Myocyte (in vitro differentiated cells): ENCODE data around the gene GPER1. TPM values are rescaled to one million over a fixed set of nuclear protein-coding genes. Genes with fewer than 3 reads are reported as not detected.
"Not testable (repeated sequence)": the region's sequence is repeated elsewhere in the genome, so short reads cannot be mapped to it uniquely, and the experiment has no call there.

ENCODE experiments used
- DNase-seq: peaks from one replicate; pipeline ENCODE4 v3.0.0-alpha.2; 2012; ENCODE audit warnings: low read depth
- total RNA-seq: library from RNA; depleted of rRNA; stranded (reverse); fragments of >200 nt; gene quantifications from 2 replicates; pipeline ENCODE4 v1.2.3, GENCODE V29; 2014

The GPER1 gene
- total RNA-seq, 1 donor from 2014 or later = 1.1 TPM

DNA sequence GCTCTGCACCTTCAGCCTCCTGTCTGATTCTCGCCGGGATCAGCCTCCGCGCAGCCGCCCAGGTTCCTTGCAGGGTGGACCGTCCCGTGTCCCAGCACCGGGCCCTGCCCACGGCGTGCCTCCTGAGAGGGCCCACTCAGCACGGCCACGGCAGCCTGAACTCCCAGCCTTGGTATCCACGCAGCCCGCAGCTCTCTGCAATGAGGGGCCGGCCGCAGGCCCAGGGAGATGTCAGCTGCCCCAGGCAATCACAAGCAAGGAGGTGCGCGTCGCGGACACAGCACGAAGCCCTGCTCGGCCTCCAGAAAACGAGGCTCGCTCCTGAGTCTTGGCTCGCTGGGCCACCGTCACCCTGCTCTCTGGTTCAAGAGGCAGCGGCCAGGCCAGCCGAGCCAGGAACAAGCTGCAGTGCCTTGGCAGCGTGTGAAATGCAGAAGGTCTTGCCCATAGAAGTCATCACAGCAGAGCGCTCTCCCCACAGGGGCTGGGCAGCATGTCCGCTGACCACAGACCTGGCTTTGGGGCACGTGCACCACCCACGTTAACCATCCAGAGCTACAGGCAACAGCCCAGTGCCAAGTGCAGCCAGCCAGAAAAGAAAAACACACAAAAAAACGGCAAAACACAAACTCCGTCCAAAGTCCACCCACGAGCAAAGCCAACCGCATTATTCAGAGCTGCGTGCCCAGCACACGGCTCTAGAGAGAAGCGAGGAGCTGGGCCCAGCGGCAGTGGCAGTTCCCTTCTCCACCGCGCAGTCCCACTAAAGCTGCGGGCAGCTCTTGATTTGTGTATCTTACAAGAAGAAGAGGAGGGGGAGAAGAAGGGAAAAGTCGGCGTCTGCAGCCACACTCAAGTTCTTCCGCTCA lies 13.9 kb downstream of the GPER1 start:
- DNase-seq = no peak

DNA sequence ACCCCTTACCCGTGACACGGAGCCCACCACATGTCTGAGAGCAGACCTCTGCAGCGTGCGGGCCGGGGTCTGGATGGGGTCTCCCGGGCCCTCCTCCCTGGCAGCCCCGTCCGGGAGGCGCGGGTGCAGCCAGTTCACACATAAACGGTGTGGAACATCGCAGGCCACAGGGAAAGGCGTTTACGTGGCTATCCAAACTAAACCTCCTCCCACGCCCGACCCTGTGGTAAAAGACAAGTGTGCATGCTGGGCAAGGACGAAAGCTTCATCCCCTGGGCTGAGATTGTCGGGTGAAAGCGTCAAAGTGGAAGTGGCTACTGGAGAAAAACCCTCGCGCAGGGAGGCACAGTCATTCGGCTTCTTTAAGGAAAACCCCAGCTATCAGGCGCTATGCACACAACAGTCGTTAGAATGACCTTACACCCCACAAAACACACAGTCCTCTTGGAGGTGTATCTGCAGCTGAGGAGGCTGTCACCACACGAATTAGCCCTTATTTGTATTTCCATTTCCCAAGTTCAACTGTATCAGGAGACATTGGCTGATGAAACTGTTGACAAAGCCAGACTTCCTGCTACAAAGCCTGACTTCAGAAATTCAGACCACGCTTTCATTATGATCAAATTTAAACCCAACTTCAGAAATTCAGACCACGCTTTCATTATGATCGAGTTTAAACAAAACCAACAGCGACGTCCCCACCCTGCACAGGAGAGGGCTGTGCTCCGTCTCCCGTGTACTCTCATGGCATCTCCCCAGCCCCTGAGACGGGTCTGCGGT lies 15.3 kb downstream of the GPER1 start:
- no peak for DNase-seq

DNA sequence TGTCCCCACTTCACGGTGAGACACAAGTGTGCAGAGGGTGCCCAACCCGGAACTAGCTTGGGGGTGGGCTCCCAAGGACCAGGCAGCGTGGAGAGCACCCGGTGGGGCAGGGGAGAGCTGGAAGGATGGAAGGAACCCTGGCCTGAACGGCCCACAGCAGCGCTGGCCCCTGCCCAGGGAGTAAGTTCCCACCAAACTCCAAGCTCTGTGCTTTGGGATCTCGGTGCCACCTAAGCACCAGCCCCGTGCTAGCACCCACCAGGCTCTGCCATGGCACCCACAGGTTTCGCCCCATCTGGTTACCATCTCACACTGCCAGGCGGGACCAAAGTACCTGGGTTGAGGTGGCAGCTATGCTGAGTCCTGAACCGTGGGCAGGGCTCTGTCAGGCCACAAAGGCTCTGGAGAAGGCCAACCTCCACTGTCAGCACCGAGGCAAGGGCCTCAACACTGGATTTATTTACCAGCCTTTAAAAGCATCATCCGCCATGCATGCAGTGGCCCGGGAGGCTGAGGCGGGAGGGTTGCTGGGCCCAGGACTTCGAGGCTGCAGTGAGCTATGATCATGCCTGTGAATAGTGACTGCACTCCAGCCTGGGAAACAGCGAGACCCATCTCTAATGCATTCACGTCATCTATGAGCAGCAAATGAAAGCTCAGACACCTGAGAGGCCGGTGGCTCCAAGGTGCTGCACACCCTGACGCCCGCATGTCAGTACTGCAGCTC lies 16.0 kb downstream of the GPER1 start:
- DNase-seq = no peak

DNA sequence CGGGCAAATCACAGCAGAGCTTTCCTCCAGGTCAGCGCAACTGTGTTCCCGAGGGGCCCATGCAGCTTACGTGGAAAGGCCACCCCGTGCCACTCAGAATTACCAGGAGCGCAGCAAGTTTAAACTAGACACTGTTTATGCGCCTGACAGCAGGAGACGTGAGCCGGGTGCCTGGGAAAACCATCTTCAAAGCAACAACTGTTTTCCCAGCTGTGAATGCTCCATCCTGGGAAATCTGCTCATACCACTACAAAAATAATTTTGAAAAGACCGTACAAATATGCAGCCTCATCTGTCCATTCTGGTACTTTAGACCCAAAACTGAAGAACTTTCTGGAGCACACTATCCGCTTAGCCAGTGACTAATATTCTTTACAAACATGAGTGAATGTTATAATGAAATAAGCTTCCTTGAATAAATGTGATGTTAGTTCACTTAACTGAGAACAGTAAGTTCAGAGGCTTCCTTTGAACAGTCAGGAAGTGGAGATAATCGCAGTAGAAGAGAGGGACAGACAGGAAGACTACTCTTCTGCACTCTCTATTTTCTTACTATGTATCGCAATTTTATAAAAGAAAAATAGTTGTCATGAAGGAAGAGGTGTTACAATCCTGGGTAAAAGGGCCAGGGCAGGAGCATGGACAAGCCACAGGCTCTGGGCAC lies 16.7 kb downstream of the GPER1 start:
- no peak for DNase-seq

DNA sequence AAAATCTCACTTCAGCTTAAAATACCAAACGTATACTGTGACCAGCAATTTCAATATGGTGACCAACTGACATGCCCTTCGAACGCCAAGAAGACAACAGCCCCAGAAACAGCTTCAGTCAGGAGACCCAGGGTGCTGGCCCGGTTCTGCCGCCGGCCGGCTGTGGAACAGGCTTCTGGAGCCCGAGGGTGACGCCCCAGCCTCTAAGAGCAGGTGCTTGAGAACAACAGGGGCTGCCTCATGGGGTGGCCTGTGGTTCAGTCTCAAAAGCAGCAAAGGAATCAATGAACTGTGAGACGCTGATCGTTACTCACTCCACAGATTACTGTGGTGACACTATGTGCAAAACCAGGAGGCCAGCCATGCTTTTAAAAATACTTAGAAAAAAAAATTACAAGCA lies 17.3 kb downstream of the GPER1 start:
- no peak for DNase-seq

DNA sequence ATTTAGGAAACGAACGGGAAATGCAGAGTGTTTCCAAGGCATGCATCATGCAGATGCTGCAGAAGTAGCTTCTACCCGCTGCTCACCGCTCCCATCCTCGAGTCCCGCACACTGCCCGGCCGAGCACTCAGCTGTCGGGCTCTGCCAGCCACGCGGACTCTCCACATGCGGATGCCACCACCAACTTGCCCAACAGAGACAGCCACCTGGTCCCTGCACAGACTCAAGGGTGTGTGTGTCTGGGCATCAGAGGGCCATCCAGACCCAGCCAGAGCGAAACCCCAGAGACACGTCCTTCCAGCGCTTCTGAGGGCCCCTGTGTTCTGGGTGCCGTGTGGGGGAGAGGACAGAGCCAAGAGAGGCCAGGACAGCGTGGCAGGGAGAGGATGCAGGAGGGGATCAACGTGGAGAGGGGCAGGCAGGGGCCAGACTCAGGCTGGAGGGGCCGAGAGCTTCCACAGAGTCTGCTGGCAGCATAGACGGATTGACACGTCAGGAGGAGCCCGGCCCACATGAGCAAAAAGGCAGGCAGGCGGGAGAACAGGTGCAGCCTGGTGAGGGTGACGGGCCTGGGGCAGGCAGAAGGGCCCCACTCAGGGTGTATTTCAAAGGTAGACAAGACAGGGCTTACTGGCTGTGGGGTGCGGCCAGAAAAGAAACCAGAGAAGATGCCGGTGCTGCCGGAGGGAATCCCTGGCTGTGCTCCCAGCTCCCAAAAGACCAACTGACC lies 18.3 kb downstream of the GPER1 start:
- DNase-seq = peak; percentile 63

DNA sequence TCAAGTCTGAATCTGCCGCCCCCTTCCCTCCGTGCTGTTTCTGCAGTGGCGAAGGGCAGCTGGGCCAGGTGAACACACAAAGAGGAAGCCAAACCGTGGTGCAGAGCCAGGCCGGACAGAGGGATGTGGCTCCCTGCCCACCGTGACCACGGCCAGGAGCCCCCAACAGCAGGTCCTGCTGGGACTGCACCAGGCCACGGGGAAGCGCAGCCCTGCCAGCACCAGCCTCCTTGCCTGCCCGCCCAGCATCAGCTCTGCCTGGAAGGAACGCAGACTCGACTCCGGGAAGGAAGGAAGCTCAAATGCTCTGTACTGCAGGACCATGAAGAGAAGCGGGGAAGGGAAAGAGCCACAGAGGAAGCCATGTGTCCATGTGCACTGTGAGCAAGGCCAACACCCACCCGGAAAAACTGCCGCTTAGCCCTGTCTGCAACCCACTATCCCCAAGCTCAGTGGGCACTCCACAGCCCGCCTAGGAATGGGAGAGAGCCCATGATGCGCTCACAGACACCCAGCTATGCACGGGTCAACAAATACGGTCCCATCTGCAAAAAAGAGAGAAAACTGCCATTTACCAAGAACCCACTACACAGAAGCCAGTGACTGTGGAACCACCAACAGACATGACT lies 19.0 kb downstream of the GPER1 start:
- DNase-seq = no peak

DNA sequence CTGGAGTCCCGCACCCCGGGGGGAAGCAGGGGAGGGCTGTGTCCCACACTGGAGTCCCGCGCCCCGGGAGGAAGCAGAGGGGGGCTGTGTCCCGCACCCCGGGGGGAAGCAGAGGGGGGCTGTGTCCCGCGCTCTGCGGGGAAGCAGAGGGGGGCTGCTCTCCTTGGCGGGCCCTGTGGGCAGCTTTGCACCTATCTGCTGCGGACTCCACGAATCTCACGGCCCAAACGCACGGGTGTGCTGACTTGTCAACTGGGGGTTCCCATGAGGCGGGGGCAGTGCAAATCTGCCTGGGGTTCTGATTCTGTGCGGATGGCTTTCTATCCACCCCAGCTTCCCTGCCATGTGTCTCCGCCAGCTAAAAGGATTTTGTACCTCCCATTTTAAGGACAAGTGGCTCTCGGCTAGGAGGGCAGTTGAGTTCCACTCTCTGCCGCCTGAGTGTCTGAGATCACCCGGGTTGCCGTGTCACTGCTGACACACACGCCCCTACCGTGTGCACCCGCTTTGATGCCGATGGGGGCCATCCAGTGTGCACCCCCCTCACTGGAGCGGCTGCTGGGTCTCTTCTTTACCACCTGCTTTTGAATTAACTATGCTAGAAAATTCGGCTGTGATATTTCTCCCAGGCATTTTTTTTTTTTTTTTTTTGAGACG lies 20.5 kb downstream of the GPER1 start:
- DNase-seq = no peak

DNA sequence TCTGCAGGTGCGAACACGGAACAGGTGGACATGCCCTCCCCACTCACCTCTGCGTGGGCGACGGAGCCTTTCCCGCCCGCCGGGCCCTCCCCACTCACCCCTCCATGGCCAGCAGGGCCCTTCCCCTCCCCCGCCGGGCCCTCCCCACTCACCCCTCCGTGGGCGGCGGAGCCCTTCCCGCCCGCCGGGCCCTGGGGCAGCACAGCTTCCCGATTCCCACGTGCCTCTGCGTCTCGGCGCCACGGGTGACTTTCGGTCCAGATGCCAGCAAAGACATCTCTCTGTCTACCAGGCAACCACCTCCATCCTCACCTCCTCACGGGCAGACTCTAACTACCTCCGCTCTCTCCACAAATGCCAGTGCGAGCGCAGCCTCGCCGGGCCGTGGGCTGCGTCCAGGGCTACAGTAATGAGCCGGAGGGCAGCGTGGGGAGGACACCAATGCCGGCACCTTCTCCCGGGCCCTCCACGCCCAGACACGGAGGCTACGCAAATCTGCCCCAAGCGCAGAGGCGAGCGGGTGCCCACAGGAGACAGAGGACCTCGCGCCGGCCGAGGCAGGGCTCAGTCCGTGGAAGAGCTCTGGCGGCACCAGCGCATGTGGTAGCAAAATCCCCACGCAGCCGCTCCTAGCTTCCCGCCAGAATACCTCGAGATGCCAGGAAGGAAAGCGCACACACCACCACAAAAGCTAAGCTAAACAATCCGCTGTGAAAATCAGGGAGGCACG lies 21.8 kb downstream of the GPER1 start:
- DNase-seq = no peak

DNA sequence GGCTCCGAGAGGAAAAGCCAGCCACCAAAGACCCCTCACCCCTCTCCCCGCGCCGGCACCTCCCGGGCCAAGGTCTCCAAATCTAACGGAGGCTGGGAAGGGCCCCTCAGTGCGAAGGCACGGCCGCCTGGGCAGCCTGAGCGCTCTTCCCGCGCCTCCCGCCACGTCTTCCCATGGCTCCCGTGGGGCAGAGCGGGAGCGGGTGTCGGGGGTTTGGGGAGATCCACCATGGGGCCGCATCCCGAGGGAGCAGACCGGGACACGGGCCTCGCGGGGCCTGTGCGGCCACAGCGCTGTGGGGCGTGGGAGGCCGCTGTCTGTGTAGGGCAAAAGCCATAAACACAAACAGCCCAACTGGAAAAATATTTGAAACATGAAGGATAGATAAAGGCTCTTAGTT lies 22.4 kb downstream of the GPER1 start:
- DNase-seq = no peak

DNA sequence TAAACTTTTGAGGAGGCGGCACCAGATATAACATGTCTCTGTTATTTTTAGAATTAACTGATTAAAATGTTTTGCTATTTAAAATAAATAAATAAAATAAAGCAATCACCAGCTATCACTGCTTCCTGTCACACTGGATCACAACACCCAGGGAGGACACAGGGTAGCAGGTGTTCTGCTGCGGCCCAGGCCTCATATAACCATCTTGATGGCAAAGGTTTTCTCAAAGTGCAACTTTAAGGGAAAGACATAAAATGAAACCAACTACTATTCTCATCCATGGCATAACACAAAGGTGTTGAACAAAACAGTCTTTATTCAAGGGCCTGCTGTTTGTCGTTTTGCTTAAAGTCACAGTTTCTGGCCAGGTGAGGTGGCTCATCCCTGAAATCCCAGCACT lies 23.2 kb downstream of the GPER1 start:
- DNase-seq = no peak

DNA sequence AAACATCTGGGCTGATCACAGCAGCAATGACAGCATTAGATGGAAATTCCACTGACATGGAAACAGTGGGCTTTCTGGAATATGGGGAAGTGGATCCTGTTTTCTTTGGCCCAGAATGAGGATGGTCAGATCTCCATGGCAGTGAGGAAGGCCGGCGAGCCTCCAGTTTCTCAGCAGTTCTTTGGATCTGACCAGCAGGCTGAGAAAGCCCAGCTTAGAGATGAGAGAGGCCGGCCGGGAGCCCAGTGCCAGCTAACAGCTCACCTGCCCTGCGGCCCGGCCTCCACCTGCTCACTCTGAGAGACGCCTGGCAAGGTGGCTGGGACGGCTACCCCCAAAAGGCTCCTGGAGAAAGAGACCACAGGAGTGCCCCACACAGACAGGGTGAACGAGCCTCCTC lies 24.2 kb downstream of the GPER1 start:
- no peak for DNase-seq

DNA sequence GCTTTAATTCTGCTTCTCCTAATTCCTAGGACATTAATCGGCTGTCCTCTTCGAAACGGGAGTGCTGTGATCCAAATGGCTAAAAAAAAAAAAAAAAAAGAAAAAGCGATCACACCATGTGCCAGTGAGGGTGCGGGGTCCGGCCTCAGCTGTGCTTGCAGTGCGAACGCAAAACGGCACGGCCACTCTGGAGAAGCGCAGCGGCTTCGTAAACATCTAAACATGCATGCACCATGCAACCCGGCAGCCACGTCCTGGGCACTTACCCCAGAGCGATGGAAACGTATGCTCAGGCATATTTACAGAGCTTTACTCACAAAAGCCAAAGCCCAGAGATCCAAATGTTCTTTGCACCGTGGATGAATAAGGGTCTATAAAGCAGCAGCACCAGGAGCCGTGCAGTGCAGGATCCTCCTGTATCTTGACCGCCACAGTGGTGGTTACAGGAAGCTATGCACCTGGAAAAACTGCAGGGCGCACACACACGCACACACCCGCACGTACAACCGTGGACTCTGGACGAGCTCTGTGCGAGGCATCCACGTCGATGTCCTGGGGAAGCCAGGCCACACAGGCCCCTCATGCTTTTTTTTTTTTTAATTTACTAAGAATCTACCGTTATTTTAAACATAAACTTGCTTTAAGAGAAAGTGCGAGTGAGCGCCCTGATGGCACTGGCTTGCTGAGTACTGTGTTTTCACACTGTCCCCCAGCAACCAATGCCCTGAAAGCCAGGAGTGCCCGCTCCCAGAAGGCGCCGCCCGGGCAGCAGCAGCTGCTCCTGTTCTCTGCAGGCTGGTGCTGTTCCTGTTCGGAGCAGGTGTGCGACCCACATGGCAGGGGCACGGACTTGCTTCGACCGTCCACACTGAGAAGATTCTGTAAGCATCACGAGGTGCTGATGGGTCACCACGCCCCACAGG lies 25.0 kb downstream of the GPER1 start:
- DNase-seq = no peak

DNA sequence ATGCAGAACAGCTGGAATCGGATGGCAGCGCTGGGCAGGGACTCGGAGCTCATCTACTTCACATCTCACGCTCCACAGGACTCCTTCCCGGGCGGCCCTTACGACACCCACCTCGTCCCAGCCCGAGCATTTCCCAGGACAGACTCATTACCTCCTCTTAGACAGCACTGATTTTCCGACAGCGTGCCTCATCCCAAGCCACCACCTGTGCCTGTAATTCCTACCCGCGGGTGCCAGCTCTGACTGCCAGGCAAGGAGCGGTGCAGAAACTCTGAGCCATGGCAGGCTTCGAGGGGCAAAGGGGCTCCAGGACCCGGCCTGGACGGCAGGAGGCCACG lies 25.6 kb downstream of the GPER1 start:
- no peak for DNase-seq

DNA sequence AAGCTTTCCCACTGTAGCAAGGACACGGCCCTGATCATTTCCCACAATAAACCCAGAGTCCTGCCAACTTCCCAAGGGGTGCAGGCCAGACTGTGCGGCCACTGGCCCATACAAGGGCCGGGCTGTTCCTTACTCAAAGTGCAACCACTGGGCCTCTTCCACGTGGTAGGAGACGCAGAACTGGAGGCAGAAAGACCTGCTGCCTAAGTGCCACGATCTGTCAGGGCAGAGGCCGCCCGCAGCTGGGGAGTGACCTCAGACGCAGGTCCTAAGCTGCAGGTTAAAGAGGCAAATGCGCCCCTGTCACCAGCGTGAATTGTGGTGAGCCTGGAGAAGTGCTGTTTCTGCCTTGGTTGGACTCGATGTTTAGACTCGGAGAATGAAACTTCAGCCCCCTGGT lies 26.2 kb downstream of the GPER1 start:
- DNase-seq = no peak

DNA sequence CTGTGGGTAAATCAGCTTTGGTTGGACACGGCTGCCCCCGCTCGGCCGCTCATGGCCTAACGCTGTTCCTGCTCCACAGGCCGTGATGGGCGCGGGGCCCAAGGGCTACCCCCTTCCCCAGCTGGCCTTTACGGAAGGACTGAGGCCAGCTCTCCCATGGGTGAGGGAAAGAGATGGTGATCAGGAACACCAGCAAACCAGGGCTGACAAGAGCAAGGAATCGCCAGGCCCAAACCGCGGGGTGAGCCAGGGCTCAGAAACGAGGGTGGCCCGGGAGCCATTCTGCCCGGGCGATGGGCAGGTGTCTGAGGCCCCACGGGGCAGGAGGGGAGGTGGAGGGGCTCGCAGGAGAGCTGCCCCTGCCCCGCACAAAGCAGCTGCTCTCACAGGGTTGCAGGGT lies 26.6 kb downstream of the GPER1 start:
- no peak for DNase-seq

DNA sequence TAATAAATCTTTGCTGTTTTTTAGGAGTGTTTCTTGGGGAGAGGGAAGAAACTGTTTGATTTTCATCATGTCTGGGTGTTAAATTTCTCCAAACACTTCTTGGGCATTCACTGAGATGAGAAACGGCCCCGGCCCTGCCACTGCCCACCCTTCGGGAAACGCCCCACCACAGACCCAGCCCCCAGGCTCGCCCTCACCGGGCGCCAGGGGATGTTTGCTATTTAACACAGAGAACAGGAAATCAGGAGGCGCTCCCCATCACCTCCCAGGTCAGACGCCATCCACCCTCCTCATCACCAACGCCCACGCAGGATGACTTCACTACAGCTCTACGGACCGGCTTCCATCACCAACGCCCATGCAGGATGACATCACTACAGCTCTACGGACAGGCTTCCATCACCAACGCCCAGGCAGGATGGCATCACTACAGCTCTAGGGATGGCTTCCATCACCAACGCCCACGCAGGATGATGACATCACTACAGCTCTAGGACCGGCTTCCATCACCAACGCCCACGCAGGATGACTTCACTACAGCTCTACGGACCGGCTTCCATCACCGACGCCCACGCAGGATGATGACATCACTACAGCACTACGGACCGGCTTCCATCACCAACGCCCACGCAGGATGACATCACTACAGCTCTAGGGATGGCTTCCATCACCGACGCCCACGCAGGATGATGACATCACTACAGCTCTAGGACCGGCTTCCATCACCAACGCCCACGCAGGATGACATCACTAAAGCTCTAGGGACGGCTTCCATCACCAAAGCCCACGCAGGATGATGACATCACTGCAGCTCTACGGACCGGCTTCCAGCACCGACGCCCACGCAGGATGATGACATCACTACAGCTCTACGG lies 27.5 kb downstream of the GPER1 start:
- DNase-seq = not testable (repeated sequence)
